Gastroesophageal sphincter (tissue), 3 donors: Measurements from ENCODE around the gene AFF3.

Source experiments
- EP300 ChIP-seq: sonication (generic); formaldehyde crosslinking; IDR thresholded peaks from one replicate; pipeline ENCODE4 v1.6.1; 2017; ENCODE audit warnings: antibody characterized with exemption, mild to moderate bottlenecking
- TF ChIP-seq, protein P1 (sequence below), 4 experiments: fragments of 200-600 bp in 2 of 4; fragments of 450-650 bp in 2 of 4; sonication (generic) in 1 of 4; IDR thresholded peaks; one replicate each; pipeline ENCODE4 v1.5.1; 2017 to 2019; ENCODE audit warnings: antibody characterized with exemption in 4 of 4, mild to moderate bottlenecking in 2 of 4, moderate library complexity in 2 of 4

DNA sequence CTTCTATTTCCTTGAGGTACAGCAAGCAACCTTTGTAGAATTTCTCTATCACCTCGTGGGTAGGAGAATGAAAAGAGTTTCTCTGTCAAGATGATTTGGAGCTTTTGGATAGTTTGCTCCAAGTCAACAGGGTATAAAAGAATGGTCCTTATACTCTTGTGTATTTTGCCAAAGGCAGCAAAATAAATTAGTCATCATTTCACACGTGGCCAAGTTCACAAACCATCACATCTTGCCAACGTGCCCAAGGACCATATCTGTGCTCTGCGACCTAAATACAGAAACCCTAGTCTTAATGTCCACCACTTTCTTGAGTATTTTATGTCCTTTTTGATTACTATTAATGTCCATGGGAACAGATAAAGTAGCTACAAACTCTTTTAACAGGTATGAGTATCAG, 262.9 kb downstream of the AFF3 start:
- no peak for TF ChIP-seq EP300
- TF ChIP-seq, protein P1, sequence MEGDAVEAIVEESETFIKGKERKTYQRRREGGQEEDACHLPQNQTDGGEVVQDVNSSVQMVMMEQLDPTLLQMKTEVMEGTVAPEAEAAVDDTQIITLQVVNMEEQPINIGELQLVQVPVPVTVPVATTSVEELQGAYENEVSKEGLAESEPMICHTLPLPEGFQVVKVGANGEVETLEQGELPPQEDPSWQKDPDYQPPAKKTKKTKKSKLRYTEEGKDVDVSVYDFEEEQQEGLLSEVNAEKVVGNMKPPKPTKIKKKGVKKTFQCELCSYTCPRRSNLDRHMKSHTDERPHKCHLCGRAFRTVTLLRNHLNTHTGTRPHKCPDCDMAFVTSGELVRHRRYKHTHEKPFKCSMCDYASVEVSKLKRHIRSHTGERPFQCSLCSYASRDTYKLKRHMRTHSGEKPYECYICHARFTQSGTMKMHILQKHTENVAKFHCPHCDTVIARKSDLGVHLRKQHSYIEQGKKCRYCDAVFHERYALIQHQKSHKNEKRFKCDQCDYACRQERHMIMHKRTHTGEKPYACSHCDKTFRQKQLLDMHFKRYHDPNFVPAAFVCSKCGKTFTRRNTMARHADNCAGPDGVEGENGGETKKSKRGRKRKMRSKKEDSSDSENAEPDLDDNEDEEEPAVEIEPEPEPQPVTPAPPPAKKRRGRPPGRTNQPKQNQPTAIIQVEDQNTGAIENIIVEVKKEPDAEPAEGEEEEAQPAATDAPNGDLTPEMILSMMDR (IDR thresholded peaks at IDR 0.05), result no peak
